ENCODE results near the gene TBKBP1.

DNA sequence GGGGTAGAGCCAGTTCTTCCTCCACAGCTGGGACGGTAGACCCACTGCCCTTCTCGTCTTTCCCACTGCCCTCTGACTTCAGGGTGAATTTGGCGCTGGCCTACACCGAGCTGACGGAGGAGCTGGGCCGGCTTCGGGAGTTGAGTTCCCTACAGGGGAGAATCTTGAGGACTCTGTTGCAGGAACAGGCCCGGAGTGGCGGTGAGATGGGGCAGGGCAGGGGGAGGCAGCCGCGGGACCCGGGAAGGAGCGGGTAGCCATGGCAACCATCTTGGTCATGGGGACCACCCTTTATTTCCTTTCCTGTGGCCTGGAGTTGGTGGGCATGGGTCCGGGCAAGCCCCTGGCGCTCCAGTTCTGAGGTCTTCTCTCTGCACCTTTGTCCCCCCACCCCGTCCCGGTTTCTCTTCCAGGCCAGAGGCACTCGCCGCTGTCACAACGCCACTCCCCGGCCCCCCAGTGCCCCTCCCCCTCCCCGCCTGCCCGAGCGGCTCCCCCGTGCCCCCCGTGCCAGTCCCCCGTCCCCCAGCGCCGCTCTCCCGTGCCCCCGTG is 14.4 kb downstream of the TBKBP1 start:
- TF ChIP-seq CTCF (IDR thresholded peaks at IDR 0.05): no peak
- TF ChIP-seq POLR2AphosphoS5 (IDR thresholded peaks at IDR 0.05; ENCODE audit: insufficient read depth in 1 of 2, low read depth in 1 of 2): no peak

Data from vagina (tissue), 2 donors.